IPS DF 4.7 (cell line): ENCODE measurements around the gene MTREX.
"Not testable (repeated sequence)": the region's sequence is repeated elsewhere in the genome, so short reads cannot be mapped to it uniquely, and the experiment has no call there.

ENCODE experiments used
- DNase-seq: peaks from one replicate; pipeline ENCODE4 v3.0.0-alpha.2; 2013; ENCODE audit warnings: low spot score; ENCODE audit errors: extremely low read depth

The MTREX gene

GRCh38 chr5:55307383-55308253 is at the start of gene MTREX, which contains the start of gene DHX29:
MTREX (plus strand) TSS chr5:55307989; CDS start chr5:55308014, 25 bp downstream.
DHX29 (minus strand) TSS chr5:55307694; CDS start chr5:55307573, 121 bp downstream.
- DNase-seq = peak; percentile 56

- DNase-seq = no peak
Measured at GRCh38 chr5:55258339-55258738, 49.5 kb upstream of the MTREX start.

GRCh38 chr5:55276771-55277170 is 31.0 kb upstream of the MTREX start:
- no peak for DNase-seq

- DNase-seq = no peak
Measured at GRCh38 chr5:55278778-55279177, 29.0 kb upstream of the MTREX start.

GRCh38 chr5:55286411-55286933 is 21.3 kb upstream of the MTREX start:
- no peak for DNase-seq

GRCh38 chr5:55289808-55290207 is 18.0 kb upstream of the MTREX start:
- DNase-seq = no peak

GRCh38 chr5:55290991-55291390 is 16.8 kb upstream of the MTREX start:
- no peak for DNase-seq

GRCh38 chr5:55294935-55295334 is 12.9 kb upstream of the MTREX start:
- DNase-seq = no peak

- no peak for DNase-seq
Measured at GRCh38 chr5:55300890-55301289, 6.9 kb upstream of the MTREX start.

GRCh38 chr5:55303238-55303690 is 4.5 kb upstream of the MTREX start:
- no peak for DNase-seq

GRCh38 chr5:55304584-55304983 is 3.2 kb upstream of the MTREX start:
- DNase-seq = no peak

GRCh38 chr5:55305345-55305744 is 2.4 kb upstream of the MTREX start:
- DNase-seq = no peak

GRCh38 chr5:55306641-55307382 is 977 bp upstream of the MTREX start:
- no peak for DNase-seq

- DNase-seq = no peak
Measured at GRCh38 chr5:55308254-55308836, 556 bp downstream of the MTREX start.

- DNase-seq = no peak
Measured at GRCh38 chr5:55313870-55314617, 6.3 kb downstream of the MTREX start.

- no peak for DNase-seq
Measured at GRCh38 chr5:55316289-55316688, 8.5 kb downstream of the MTREX start.

- no peak for DNase-seq
Measured at GRCh38 chr5:55316837-55317236, 9.0 kb downstream of the MTREX start.

- DNase-seq = not testable (repeated sequence)
Measured at GRCh38 chr5:55318237-55318636, 10.4 kb downstream of the MTREX start.

- no peak for DNase-seq
Measured at GRCh38 chr5:55319491-55319890, 11.7 kb downstream of the MTREX start.

- DNase-seq = no peak
Measured at GRCh38 chr5:55320571-55320970, 12.8 kb downstream of the MTREX start.

GRCh38 chr5:55324006-55324405 is 16.2 kb downstream of the MTREX start:
- no peak for DNase-seq
